Ectodermal cell (in vitro differentiated cells): Measurements from ENCODE around the gene TPSAB1.
"Not testable (repeated sequence)": the region's sequence is repeated elsewhere in the genome, so short reads cannot be mapped to it uniquely, and the experiment has no call there.

Experiments used
- H3K27ac ChIP-seq: 2 replicates; pipeline ENCODE4 v1.7.0; 2013; ENCODE audit warnings: mild to moderate bottlenecking, low read depth, low read length; ENCODE audit not compliant: insufficient read depth, poor library complexity, severe bottlenecking
- H3K27me3 ChIP-seq: 2 replicates; pipeline ENCODE4 v1.7.0; 2013; ENCODE audit warnings: mild to moderate bottlenecking, low read length; ENCODE audit not compliant: insufficient read depth, control insufficient read depth, poor library complexity, severe bottlenecking
- H3K36me3 ChIP-seq: one replicate; pipeline ENCODE4 v1.7.0; 2013; ENCODE audit warnings: low read length; ENCODE audit not compliant: control insufficient read depth, insufficient read depth
- H3K4me1 ChIP-seq: one replicate; pipeline ENCODE4 v1.7.0; 2013; ENCODE audit warnings: low read length; ENCODE audit not compliant: control insufficient read depth, insufficient read depth
- H3K4me3 ChIP-seq: 2 replicates; pipeline ENCODE4 v1.7.0; 2013; ENCODE audit warnings: low read depth, low read length, control low read depth; ENCODE audit not compliant: insufficient read depth
- H3K9me3 ChIP-seq: 2 replicates; pipeline ENCODE4 v1.7.0; 2013; ENCODE audit warnings: mild to moderate bottlenecking, low read length, moderate library complexity; ENCODE audit not compliant: control insufficient read depth
- WGBS, 2 experiments: methylation state at CpG; one replicate each; pipeline ENCODE4 v1.1.7; 2013; ENCODE audit warnings: missing lambda C conversion rate in 2 of 2; 5-methylcytosine and 5-hydroxymethylcytosine counted together

Gene TPSAB1

GRCh38 chr16:1265826-1266225, 25.3 kb downstream of the TPSAB1 start:
- Histone ChIP-seq H3K4me3 (no peak overlapping the region), H3K9me3 (no peaks in the 10 kb centered on the region), H3K27me3 (peaks cover 24% of the 10 kb centered on the region), H3K4me1 (no peaks in the 10 kb centered on the region), H3K36me3 (no peaks in the 10 kb centered on the region), H3K27ac (no peak overlapping the region)
- WGBS, 2 experiments: 91 to 92% methylated on average over 19 of the region's 19 CpGs

GRCh38 chr16:1269418-1269817, 28.9 kb downstream of the TPSAB1 start:
- H3K27ac ChIP-seq, H3K4me3 ChIP-seq, H3K36me3 ChIP-seq, H3K9me3 ChIP-seq, H3K4me1 ChIP-seq, H3K27me3 ChIP-seq: not testable (repeated sequence)
- WGBS, 2 experiments: 93 to 95% methylated on average over 7 of the region's 7 CpGs

- Histone ChIP-seq H3K4me1 (no peaks in the 10 kb centered on the region), H3K27ac (no peak overlapping the region), H3K36me3 (no peaks in the 10 kb centered on the region), H3K9me3 (no peaks in the 10 kb centered on the region), H3K4me3 (no peak overlapping the region), H3K27me3 (no peaks in the 10 kb centered on the region)
- 94 to 95% methylated on average over 12 of the region's 12 CpGs for WGBS, 2 experiments
These were observed 30.8 kb downstream of the TPSAB1 start for GRCh38 chr16:1271380-1271723.

- not testable (repeated sequence) for H3K27me3 ChIP-seq, H3K9me3 ChIP-seq, H3K36me3 ChIP-seq, H3K27ac ChIP-seq, H3K4me1 ChIP-seq, H3K4me3 ChIP-seq
- 89 to 90% methylated on average over 19 of the region's 19 CpGs for WGBS, 2 experiments
These were observed 31.4 kb downstream of the TPSAB1 start for GRCh38 chr16:1271724-1272413.

GRCh38 chr16:1272453-1273198, 32.1 kb downstream of the TPSAB1 start:
- Histone ChIP-seq H3K36me3 (no peaks in the 10 kb centered on the region), H3K27ac (no peak overlapping the region), H3K27me3 (no peaks in the 10 kb centered on the region), H3K9me3 (no peaks in the 10 kb centered on the region), H3K4me1 (peaks cover 1% of the 10 kb centered on the region), H3K4me3 (no peak overlapping the region)
- 81 to 87% methylated on average over 9 of the region's 9 CpGs for WGBS, 2 experiments

- Histone ChIP-seq H3K36me3 (no peaks in the 10 kb centered on the region), H3K27ac (no peak overlapping the region), H3K4me3 (no peak overlapping the region), H3K4me1 (peaks cover 13% of the 10 kb centered on the region), H3K9me3 (no peaks in the 10 kb centered on the region), H3K27me3 (no peaks in the 10 kb centered on the region)
- 91 to 95% methylated on average over 15 of the region's 15 CpGs for WGBS, 2 experiments
These were observed 33.3 kb downstream of the TPSAB1 start for GRCh38 chr16:1273816-1274215.

GRCh38 chr16:1274767-1275166, 34.3 kb downstream of the TPSAB1 start:
- Histone ChIP-seq H3K9me3 (no peaks in the 10 kb centered on the region), H3K4me3 (no peak overlapping the region), H3K4me1 (peaks cover 13% of the 10 kb centered on the region), H3K27me3 (no peaks in the 10 kb centered on the region), H3K36me3 (no peaks in the 10 kb centered on the region), H3K27ac (no peak overlapping the region)
- WGBS, 2 experiments: 87 to 88% methylated on average over 4 to 5 of the region's 7 CpGs

GRCh38 chr16:1275791-1276579, 35.5 kb downstream of the TPSAB1 start:
- no peaks in the 10 kb centered on the region for H3K27me3 ChIP-seq
- WGBS, 2 experiments: 91% methylated on average over 30 of the region's 30 CpGs
- no peaks in the 10 kb centered on the region for H3K9me3 ChIP-seq
- no peaks in the 10 kb centered on the region for H3K36me3 ChIP-seq
- peaks cover 13% of the 10 kb centered on the region for H3K4me1 ChIP-seq
- no peak overlapping the region for H3K27ac ChIP-seq
- no peak overlapping the region for H3K4me3 ChIP-seq

- H3K27ac ChIP-seq: no peak overlapping the region
- WGBS, 2 experiments: 93 to 94% methylated on average over 14 of the region's 14 CpGs
- H3K36me3 ChIP-seq: no peaks in the 10 kb centered on the region
- no peak overlapping the region for H3K4me3 ChIP-seq
- no peaks in the 10 kb centered on the region for H3K9me3 ChIP-seq
- peaks cover 13% of the 10 kb centered on the region for H3K4me1 ChIP-seq
- no peaks in the 10 kb centered on the region for H3K27me3 ChIP-seq
These were observed 36.0 kb downstream of the TPSAB1 start for GRCh38 chr16:1276580-1276878.

GRCh38 chr16:1277151-1277598, 36.7 kb downstream of the TPSAB1 start:
- H3K4me1 ChIP-seq: peaks cover 13% of the 10 kb centered on the region
- no peaks in the 10 kb centered on the region for H3K9me3 ChIP-seq
- WGBS, 2 experiments: 85 to 86% methylated on average over 19 of the region's 19 CpGs
- H3K27me3 ChIP-seq: no peaks in the 10 kb centered on the region
- no peak overlapping the region for H3K4me3 ChIP-seq
- H3K27ac ChIP-seq: no peak overlapping the region
- no peaks in the 10 kb centered on the region for H3K36me3 ChIP-seq
